Epithelial cell of alveolus of lung (primary cell): ENCODE data around the gene PON2. TPM values are rescaled to one million over a fixed set of nuclear protein-coding genes. Genes with fewer than 3 reads are reported as not detected.

Source experiments
- total RNA-seq: library from RNA; depleted of rRNA; stranded (reverse); fragments of >200 nt; gene quantifications from 2 replicates; pipeline ENCODE4 v1.2.1, GENCODE V29; 2015

Gene PON2
- total RNA-seq = 64.5 and 78.0 TPM in 2 replicates

GRCh38 chr7:95434557-95435421 lies at the start of gene PON2:
Gene PON2 (minus strand): TSS chr7:95435028. CDS start chr7:95434951, 77 bp downstream.

GRCh38 chr7:95396136-95397032 lies 38.4 kb downstream of the PON2 start, which contains the start of gene PON3:
Gene PON3 (minus strand): TSS chr7:95396375. CDS start chr7:95396350, 25 bp downstream.

Other genes with a start within 250 kb of the PON2 start
- gene PON1, start 110.5 kb downstream of the PON2 start, total RNA-seq = not detected in 2 replicates
- 0.13 TPM in 1 of 2 replicates, not detected in the other for gene PON3, start 38.7 kb downstream of the PON2 start, total RNA-seq
- not detected in 2 replicates for gene ASB4, start 50.9 kb upstream of the PON2 start, total RNA-seq
- gene PDK4, start 161.5 kb upstream of the PON2 start, total RNA-seq = 1.2 and 93.7 TPM in 2 replicates